Measurements from ENCODE around the gene UNK. TPM values are rescaled to one million over a fixed set of nuclear protein-coding genes. Genes with fewer than 3 reads are reported as not detected.
"Not testable (repeated sequence)": the region's sequence is repeated elsewhere in the genome, so short reads cannot be mapped to it uniquely, and the experiment has no call there.

Gene UNK
- polyA plus RNA-seq, 12 donors = 20.5 to 42.4 (median 26.6) TPM; not detected in 1

DNA sequence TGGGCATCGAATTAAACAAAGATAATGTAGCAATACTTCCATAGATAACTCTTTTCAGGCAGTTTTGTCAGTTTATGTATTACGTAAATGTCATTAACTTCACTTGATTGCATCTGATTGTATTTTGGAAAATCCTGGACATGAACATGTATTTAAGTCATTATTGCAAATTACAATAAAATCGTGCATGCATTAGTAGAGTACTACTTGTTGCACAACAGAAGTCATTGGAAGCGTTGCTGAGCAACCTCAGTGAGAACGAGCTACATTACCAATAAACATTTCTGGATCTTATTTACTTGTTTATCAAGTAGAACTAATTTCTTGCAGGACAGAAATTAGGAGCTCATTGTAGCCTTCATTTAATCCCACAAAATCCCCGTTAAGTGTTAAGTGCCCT is 6.6 kb downstream of the UNK start:
- DNase-seq = no peak

DNA sequence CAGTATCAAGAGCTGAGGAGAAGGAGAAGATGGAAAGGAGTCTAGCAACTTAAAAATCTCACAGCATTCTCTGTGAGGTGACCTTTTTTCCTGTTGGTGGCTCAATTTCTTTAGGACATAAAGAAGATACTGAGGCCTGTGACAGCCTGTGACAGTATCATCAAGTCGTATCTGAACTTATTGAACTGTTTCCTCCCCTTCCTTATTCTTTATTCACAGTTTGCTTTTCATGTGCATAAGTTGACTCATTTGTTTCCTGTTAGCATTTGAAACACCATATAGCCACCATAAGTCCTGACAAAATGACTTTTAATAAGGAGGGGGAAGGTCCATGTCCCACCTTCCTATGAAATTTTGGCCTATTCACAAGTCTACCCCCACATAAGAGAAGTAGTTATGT is 8.9 kb downstream of the UNK start:
- no peak for DNase-seq

DNA sequence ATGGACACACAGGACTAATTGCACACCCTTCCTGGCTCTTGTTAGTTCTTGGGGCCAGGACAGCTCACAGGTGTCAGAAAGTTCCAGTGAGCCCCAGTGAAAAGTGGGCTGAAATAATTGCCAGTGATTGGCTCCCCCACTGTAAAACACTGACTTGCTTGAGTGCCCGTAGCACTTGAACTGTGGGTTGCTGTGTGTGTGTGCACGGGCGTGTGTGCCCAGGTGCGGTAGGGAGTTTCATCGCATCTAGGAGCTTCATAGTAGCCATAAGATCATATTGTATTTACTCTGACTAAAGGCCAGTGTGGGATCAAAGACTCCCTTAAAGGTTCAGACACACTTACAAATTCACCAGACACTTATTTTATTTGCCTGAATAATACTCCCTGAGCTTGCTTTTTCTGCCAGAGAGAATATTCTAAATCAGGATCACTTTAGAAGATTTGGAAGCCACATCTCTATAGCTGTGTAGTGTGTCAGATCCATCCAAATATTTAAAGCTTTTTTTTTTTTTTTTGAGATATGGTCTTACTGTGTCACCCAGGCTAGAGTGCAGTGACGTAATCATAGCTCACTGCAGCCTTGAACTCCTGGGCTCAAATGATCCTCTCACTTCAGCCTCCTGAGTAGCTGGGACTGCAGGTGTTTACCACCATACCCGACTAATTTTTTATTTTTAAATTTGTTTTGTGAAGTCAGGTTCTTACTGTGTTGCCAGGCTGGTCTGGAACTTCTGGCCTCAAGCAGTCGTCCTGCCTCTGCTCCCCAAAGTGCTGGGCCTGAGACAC is 11.4 kb downstream of the UNK start:
- no peak for DNase-seq

DNA sequence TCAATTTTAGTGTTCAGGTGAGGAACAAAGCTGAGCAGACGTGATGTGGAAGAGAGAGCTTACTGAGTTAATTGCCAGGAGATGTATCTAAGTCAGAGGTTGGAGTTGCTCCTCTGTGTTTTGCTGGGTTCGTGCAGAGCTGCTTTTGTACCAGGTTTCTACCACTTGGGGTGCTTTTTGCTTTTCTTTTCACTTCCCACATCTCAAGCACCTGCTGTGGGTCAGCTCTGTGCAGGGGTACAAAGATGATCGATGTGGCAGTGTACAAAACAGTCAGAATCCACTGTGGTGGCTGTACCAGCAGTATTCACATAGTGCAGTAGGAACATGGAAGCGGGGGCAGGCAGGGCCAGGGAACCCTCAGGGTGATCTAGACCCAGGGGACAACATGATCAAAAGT is 14.8 kb downstream of the UNK start:
- no peak for DNase-seq

DNA sequence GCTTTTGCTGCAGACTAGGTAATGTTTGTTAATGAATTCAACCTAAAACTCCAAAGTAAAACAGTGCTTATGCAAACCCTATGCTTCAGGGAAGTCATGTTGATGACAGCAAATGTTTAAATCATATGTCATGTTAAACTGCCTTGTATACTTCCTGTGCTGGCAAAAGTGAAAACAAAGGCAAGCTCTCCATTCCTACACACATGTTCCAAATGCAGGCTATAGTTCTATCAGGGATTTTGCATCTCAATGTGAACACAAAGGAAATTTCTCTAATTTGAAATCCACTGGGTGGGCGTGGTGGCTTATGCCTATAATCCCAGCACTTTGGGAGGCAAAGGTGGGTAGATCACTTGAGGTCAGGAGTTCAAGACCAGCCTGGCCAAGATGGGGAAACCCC is 19.3 kb downstream of the UNK start:
- DNase-seq = no peak

- no peak for DNase-seq
Measured at GRCh38 chr17:75806822-75807500, 22.4 kb downstream of the UNK start.

DNA sequence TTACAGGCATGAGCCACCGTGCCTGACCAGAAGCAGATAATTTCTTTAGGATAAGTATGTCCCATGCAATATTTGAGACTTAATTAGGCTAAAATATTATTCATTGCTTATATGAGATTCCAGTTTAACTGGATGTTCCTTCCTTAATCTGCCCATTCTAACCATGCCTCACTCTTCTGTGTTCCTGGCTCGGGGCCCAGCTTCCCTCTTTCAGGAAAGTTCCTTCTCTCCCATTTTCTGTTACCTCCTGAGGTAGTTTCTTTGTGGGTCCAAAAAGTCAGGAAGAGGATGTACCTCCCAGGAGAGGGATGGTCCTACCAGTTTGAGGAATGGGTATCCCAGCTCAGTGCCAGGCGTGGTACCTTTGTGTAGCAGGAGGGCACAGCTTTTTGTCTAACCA is 23.3 kb downstream of the UNK start:
- no peak for DNase-seq

DNA sequence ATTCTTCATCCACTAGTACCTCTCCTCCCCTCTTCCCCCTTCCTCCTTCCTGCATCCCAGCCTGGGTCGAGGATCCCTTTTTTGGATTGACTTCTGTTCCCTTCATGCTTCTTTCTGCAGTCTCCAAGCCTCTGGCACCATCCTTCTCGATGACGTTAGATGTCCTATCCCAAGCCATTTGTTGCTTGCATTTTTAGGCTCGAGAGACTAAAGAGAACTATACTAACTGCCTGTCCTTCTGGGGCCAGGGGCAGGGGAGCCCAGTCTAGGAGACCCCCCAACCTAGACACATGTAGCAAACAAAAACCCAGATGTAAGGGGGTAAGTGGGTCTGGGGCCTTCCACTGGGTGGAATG is 23.9 kb downstream of the UNK start:
- DNase-seq = no peak

DNA sequence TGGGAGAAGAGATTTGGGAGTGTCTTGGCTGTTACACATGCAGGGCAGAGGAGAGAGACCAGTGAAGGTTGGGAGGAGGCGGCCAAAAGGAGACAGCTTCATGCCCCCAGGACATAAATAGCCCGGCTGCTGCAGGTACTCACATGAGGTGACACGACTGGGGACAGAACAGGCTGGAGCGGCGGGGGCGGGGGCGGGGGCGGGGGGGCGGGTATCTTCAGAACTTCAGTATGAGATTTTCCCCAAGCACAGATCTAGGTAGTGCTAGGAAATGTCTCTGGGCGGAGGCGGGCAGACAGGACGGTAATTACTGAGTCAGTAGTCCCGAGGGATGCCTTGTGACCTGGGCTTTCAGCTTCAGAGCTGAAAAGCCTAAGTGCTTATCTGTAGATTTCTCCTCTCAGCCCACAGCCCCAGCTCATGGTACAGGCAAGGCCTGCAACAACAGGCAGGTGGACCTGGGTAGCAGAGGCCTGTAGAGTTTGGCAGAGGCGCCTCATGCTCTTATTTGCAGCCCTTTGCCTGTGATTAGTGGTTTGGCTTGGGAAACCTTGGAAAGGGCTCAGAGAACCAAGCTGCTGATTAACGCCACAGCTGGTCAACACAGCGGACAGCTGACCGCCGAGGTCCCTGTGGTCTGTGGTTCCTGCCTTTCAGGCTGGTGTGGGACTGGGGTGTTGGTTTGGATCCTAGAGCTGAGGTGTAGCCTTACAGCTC is 24.5 kb downstream of the UNK start:
- DNase-seq = no peak

- DNase-seq = no peak
Measured at GRCh38 chr17:75809631-75810111, 25.1 kb downstream of the UNK start.

- no peak for DNase-seq
Measured at GRCh38 chr17:75810216-75810615, 25.6 kb downstream of the UNK start.

DNA sequence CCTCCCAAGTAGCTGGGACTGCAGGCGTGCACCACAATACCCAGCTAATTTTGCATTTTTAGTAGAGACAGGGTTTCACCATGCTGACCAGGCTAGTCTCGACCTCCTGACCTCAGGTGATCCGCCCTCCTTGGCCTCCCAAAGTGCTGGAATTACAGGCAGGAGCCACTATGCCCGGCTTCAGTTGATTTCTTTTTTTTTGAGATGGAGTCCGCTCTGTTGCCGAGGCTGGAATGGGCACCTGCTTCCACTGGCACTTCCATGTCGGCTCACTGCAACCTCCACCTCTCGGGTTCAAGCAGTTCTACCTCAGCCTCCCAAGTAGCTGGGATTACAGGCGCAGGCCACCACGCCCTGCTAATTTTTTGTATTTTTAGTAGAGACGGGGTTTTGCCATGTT is 26.1 kb downstream of the UNK start:
- DNase-seq = not testable (repeated sequence)

DNA sequence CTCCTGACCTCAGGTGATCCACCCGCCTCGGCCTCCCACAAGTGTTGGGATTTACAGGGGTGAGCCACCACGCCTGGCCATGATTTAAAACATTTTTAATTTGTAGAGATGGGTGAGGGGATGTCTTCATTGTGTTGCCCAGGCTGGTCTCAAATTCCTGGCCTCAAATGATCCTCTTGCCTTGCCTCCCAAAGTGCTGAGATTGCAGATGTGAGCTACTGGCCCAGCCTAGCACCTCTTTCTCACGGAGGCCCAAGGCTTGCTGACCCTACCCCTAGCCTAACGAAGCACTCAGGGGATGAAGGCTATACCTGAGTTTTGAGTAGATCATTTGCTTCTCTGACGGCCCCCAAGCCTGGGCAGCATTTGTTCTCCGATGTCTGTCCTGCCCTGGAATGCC is 26.6 kb downstream of the UNK start:
- DNase-seq = no peak

GRCh38 chr17:75812096-75813013 is 27.7 kb downstream of the UNK start:
- DNase-seq = no peak

DNA sequence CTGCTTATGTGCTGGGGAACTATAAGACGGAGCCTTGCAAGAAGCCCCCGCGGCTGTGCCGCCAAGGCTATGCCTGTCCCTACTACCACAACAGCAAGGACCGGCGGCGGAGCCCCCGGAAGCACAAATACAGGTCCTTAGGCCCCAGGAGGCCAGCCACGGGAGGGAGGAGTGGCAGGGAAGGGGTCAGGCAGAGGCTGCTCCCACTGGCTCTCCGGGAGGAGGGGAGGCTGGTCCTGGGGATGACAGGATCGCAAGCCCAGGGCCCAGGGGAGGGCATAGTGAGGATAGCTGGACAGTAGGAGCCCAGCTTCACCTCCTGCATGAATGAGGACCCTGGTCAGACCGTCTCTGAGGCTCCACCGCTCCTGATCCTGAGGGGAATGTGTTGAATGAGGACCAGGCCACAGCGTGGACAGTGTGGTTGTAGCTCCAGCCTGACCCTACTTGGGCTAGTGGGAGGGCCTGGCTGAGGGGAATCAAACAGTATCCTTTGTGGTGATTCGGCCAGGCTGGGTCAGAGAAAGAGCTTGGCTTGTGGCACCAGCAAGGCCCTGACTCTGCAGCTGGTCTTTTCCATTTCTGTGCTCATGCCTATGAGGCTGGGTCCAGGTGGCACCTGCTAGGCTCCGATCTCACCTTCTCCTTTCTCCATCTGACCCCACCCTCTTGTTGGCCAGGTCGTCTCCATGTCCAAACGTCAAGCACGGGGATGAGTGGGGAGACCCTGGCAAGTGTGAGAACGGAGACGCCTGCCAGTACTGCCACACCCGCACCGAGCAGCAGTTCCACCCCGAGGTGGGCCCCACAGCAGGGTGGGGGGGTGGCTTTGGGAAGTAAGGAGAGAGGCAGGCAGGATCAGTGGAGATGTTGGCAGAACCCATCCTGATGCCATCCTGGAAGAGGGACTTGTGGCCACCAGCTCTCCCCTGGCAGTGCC is 28.7 kb downstream of the UNK start:
- no peak for DNase-seq

GRCh38 chr17:75814021-75814395 is 29.4 kb downstream of the UNK start:
- DNase-seq = no peak

- no peak for DNase-seq
Measured at GRCh38 chr17:75814900-75815373, 30.3 kb downstream of the UNK start.

GRCh38 chr17:75815399-75815798 is 30.8 kb downstream of the UNK start:
- DNase-seq = no peak

- no peak for DNase-seq
Measured at GRCh38 chr17:75816693-75817092, 32.1 kb downstream of the UNK start.

DNA sequence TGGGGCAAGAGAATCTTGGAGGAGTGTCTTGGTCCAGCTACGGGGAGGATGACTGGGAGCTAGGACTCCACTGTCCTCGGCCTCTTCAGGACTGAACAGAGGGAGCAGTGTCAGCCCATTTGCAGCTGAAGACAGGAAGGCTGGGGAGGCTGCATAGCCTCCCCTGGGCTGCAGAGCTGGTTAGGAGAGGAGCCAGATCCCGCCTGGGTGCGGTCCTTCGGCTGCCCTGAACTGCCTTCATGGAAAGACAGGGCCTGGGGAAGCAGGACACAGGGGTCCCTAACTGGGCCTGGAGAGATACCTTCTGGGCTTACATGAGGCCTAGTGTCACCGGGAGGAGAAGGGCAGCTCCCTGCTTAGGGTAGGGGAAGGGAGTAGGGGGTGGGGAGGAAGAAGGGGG is 33.0 kb downstream of the UNK start:
- DNase-seq = no peak

Measured in muscle of arm (tissue), 12 donors.